Skeletal muscle satellite cell (primary cell): ENCODE results near the gene LCORL.

ENCODE experiments used
- H3K27me3 ChIP-seq: 2 replicates; pipeline ENCODE4 v1.7.0; 2013; ENCODE audit warnings: low read length; ENCODE audit not compliant: control insufficient read depth, insufficient read depth
- H3K36me3 ChIP-seq: 2 replicates; pipeline ENCODE4 v1.7.0; 2013; ENCODE audit warnings: mild to moderate bottlenecking, control low read depth, low read length; ENCODE audit not compliant: insufficient read depth
- H3K4me1 ChIP-seq: 2 replicates; pipeline ENCODE4 v1.7.0; 2013; ENCODE audit warnings: low read length; ENCODE audit not compliant: control insufficient read depth, insufficient read depth
- H3K4me2 ChIP-seq: 2 replicates; pipeline ENCODE4 v1.7.0; 2013; ENCODE audit warnings: mild to moderate bottlenecking, low read length
- H3K4me3 ChIP-seq: 2 replicates; pipeline ENCODE4 v1.7.0; 2013; ENCODE audit warnings: low read length
- H3K9ac ChIP-seq: 2 replicates; pipeline ENCODE4 v1.7.0; 2013; ENCODE audit warnings: mild to moderate bottlenecking, low read depth, low read length, moderate library complexity
- H3K9me3 ChIP-seq: replicated peaks from 2 replicates; pipeline ENCODE4 v1.7.0; 2013; ENCODE audit warnings: mild to moderate bottlenecking, control low read depth, low read length

Gene LCORL

DNA sequence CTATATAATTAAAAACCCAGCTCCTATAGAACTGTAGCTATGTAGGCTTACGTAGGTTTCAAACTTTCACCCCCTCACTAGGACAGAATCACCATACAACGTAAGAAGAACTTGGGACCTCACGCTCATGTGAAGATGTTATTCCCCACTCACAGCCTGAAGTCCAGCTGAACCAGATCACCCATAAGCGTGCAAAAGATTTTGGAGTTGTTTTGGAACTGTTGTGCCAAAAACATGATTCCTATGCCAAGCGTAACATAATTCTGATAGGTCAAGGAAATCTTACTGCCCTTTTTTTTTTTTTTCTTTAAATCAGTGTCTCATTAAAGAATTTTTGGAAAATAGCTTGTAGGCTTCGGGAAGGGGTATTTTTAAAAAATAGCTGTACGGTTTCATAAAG lies 57.0 kb downstream of the LCORL start:
- Histone ChIP-seq H3K9ac (no peak overlapping the region), H3K4me2 (no peak overlapping the region), H3K9me3 (no peaks in the 10 kb centered on the region), H3K27me3 (no peaks in the 10 kb centered on the region), H3K4me1 (no peaks in the 10 kb centered on the region), H3K36me3 (no peaks in the 10 kb centered on the region), H3K4me3 (no peak overlapping the region)

- Histone ChIP-seq H3K4me2 (no peak overlapping the region), H3K9ac (no peak overlapping the region), H3K9me3 (no peaks in the 10 kb centered on the region), H3K4me3 (no peak overlapping the region), H3K4me1 (peaks cover 5% of the 10 kb centered on the region), H3K36me3 (no peaks in the 10 kb centered on the region), H3K27me3 (no peaks in the 10 kb centered on the region)
Measured at GRCh38 chr4:17962171-17962570, 59.4 kb downstream of the LCORL start.

DNA sequence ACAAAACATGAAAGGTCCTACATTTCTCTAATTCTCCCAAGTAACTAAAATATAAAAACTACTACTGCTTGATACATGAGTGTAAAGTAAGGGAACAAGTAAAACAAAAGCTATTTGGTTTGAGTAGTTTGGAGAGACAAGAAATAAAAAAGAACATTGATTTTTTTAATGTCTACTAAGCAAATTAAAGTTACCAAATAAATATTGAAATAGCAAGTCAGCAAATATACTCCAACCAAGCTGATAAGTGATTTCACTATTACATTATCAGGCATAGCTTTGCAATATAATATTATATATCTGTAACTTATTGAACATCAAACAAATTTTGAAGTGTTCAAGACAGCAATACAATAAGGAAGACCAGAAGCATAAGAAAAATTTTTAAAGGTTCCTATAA lies 60.3 kb downstream of the LCORL start:
- no peaks in the 10 kb centered on the region for H3K9me3 ChIP-seq
- H3K4me1 ChIP-seq, result peaks cover 5% of the 10 kb centered on the region
- no peaks in the 10 kb centered on the region for H3K27me3 ChIP-seq
- no peak overlapping the region for H3K4me3 ChIP-seq
- H3K4me2 ChIP-seq, result no peak overlapping the region
- no peaks in the 10 kb centered on the region for H3K36me3 ChIP-seq
- no peak overlapping the region for H3K9ac ChIP-seq

DNA sequence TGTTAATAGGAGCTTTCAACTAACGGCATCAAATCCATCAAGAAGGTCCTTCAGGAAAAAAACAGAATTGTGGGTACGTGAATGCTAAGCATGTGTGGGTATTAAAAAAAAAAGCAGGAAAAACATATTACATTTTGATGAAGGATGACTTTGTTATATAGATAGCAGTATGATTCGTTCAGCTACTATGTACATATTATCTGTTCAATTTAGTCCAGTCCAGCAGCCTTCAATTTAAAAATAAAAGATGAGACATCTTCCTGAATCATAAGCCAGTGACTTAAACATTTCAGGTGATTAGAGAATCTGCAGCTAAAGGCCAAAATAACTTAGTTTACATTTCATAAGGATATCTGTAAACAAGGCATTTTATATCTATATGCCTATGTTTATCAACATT lies 63.4 kb downstream of the LCORL start:
- no peak overlapping the region for H3K4me2 ChIP-seq

DNA sequence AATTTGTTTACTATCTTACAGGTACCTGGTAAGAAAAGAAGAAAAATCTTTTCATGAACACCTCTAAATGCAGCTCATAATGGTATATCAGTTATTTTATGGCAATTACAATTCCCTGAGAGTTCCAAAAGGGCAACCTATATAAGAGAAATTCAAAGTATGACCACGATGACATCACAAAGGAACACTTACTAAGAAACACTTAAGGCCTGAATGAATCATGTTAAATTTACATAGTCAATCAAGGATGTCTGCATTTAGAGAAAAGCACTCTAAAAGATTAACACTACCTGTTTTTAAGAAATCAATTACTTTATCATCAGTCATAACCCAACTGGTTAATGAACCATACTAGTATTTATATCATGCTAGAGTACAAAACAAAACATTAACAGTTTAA lies 63.9 kb downstream of the LCORL start:
- H3K4me2 ChIP-seq, result no peak overlapping the region
- peaks cover 5% of the 10 kb centered on the region for H3K4me1 ChIP-seq
- H3K4me3 ChIP-seq, result no peak overlapping the region
- H3K9me3 ChIP-seq, result no peaks in the 10 kb centered on the region
- no peaks in the 10 kb centered on the region for H3K36me3 ChIP-seq
- no peak overlapping the region for H3K9ac ChIP-seq
- H3K27me3 ChIP-seq, result no peaks in the 10 kb centered on the region

More for the DNA sequence above, 63.4 kb downstream of the LCORL start:
- Histone ChIP-seq H3K4me1 (peaks cover 5% of the 10 kb centered on the region), H3K27me3 (no peaks in the 10 kb centered on the region), H3K4me3 (no peak overlapping the region), H3K9ac (no peak overlapping the region), H3K9me3 (no peaks in the 10 kb centered on the region), H3K36me3 (no peaks in the 10 kb centered on the region)

DNA sequence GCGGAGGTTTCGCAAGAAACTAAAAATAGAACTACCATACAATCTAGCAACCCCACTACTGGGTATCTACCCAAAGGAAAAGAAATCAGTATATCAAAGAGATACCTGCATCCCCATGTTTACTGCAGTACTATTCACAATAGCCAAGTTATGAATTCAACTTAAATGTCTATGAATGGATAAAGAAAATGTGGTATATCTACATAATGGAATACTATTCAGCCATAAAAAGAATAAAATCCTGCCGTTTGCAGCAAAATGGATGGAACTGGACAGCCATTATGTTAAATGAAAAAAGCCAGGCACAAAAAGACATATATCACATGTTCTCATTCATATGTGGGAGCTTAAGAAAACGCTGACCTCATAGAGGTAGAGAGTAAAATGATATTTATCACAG lies 65.3 kb downstream of the LCORL start:
- Histone ChIP-seq H3K4me1 (peaks cover 5% of the 10 kb centered on the region), H3K4me3 (no peak overlapping the region), H3K4me2 (no peak overlapping the region), H3K9me3 (no peaks in the 10 kb centered on the region), H3K36me3 (no peaks in the 10 kb centered on the region), H3K27me3 (no peaks in the 10 kb centered on the region), H3K9ac (no peak overlapping the region)

- Histone ChIP-seq H3K4me2 (no peak overlapping the region), H3K4me1 (no peaks in the 10 kb centered on the region), H3K27me3 (no peaks in the 10 kb centered on the region), H3K4me3 (no peak overlapping the region), H3K9me3 (no peaks in the 10 kb centered on the region), H3K36me3 (no peaks in the 10 kb centered on the region), H3K9ac (no peak overlapping the region)
Measured at GRCh38 chr4:17945303-17945702, 76.3 kb downstream of the LCORL start.

DNA sequence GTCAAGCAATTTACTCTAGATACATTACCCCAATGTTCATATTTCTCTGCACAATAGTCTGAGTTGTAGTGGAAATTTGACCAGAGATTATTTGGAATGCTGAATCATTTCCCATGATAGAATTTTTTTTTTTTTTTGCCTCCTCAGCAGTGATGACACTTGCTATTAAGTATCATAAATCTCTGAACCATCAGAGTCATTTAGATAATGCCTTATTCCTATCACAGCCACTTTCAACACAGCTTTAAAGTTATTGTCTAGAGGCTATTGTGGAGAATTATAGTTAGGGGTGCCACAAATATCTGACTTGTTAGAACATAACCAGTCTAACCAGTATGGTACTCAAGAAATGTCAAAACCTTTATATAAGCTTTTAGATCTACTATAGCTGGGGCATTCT lies 79.8 kb downstream of the LCORL start:
- no peak overlapping the region for H3K4me3 ChIP-seq
- no peaks in the 10 kb centered on the region for H3K36me3 ChIP-seq
- no peak overlapping the region for H3K4me2 ChIP-seq
- H3K9ac ChIP-seq, result no peak overlapping the region
- H3K9me3 ChIP-seq, result no peaks in the 10 kb centered on the region
- H3K4me1 ChIP-seq, result no peaks in the 10 kb centered on the region
- H3K27me3 ChIP-seq, result no peaks in the 10 kb centered on the region

GRCh38 chr4:17939054-17939453 lies 82.5 kb downstream of the LCORL start:
- H3K36me3 ChIP-seq, result no peaks in the 10 kb centered on the region
- H3K4me2 ChIP-seq, result no peak overlapping the region
- H3K9ac ChIP-seq, result no peak overlapping the region
- H3K4me3 ChIP-seq, result no peak overlapping the region
- no peaks in the 10 kb centered on the region for H3K9me3 ChIP-seq
- no peaks in the 10 kb centered on the region for H3K27me3 ChIP-seq
- no peaks in the 10 kb centered on the region for H3K4me1 ChIP-seq

DNA sequence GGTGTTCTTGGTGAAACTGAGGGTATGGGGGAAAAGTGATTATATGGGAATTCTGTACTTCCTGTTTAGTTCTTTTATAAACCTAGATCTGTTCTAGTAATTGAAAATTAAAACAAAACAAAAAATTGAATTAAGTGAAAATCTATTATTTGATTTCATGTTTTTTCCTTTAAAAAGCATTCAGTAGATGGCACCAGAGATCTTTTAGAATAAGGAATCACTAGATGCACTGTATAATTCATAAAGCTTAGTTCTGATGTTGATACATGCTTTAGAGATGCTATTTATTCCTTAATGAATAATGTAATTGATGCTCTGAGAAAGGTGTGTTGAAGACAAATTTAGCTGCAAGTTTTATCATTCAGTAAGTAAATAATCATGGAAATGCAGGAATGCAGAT lies 87.3 kb downstream of the LCORL start:
- Histone ChIP-seq H3K9ac (no peak overlapping the region), H3K9me3 (no peaks in the 10 kb centered on the region), H3K36me3 (no peaks in the 10 kb centered on the region), H3K27me3 (no peaks in the 10 kb centered on the region), H3K4me2 (no peak overlapping the region), H3K4me3 (no peak overlapping the region), H3K4me1 (peaks cover 3% of the 10 kb centered on the region)

DNA sequence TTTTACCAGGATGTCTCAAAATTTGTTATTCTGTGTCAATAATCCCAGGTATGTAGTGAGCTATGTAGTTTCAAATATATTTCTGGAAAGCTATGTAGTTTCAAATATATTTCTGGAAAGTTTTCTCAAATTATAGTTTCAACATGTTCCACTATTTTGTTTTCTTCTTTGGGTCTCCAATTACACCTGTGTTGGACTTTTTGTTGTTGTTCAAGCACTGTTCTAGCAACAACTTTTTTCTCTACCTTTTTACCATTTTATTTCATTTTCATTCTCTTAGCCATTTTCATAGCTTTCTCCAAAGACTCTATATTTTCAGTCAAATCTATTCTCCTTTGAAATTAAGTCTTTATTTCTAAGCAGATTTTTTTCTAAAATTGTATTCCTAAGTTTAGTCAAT lies 88.4 kb downstream of the LCORL start:
- Histone ChIP-seq H3K4me2 (no peak overlapping the region), H3K9ac (no peak overlapping the region), H3K4me1 (peaks cover 3% of the 10 kb centered on the region), H3K4me3 (no peak overlapping the region), H3K27me3 (no peaks in the 10 kb centered on the region), H3K9me3 (no peaks in the 10 kb centered on the region), H3K36me3 (no peaks in the 10 kb centered on the region)

DNA sequence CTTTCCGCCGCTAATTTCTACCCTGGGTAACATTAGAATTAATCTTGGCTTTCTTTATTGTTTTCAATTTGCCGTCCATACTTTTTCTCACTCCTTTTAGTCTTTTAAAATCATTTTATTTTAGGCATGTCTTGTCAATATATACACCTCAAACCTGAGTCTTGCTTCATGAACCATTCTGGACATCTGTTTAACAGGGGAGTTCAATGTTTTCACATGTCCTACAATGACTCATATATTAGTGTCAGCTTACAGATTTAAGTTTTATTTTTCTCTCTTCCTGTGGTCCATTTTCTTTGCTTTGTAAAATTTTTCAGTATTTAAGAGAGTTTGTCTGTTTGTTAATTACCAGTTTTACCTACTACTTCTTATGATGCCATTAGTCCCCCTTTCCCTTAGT lies 89.5 kb downstream of the LCORL start:
- Histone ChIP-seq H3K9ac (no peak overlapping the region), H3K4me1 (peaks cover 3% of the 10 kb centered on the region), H3K4me2 (no peak overlapping the region), H3K27me3 (no peaks in the 10 kb centered on the region), H3K9me3 (no peaks in the 10 kb centered on the region), H3K4me3 (no peak overlapping the region), H3K36me3 (no peaks in the 10 kb centered on the region)
